ENCODE measurements around the gene SNN.

SNN gene

DNA sequence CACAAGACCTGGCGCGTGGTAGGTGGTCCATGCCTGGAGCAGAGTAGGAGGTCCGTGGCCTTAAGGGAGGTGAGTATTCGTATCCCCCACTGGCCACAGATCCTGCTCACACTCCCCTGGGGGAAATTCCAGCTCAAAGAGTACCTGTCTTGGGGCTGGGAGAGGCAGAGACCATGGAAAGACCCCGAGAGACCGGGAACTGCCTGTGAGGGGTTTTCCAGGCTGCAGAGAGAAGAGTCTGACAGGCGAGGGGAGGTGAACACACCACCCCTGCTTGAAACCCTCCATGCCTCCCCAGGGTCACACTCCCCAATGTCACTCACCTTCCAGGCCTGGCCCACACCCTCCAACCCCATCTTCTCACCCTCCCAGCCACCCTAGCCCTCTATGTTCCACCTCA lies 12.6 kb upstream of the SNN start:
- H3K4me1 ChIP-seq (ENCODE audit: control insufficient read depth, low read length): peaks cover 25% of the 10 kb centered on the region
- H3K4me3 ChIP-seq (ENCODE audit: low read length): no peak overlapping the region
- H3K36me3 ChIP-seq (ENCODE audit: control insufficient read depth, low read length): no peaks in the 10 kb centered on the region
- H3F3A ChIP-seq (ENCODE audit: control insufficient read depth, insufficient read depth): no peaks in the 10 kb centered on the region
- no peak overlapping the region for H3K27ac ChIP-seq (ENCODE audit: low read depth, low read length)
- H4K20me1 ChIP-seq (ENCODE audit: control insufficient read depth, insufficient read depth, low read depth, low read length): no peaks in the 10 kb centered on the region
- H3K27me3 ChIP-seq (ENCODE audit: control insufficient read depth, low read length): no peaks in the 10 kb centered on the region
- no peaks in the 10 kb centered on the region for H3K79me2 ChIP-seq (ENCODE audit: control insufficient read depth, low read length)
- TF ChIP-seq EZH2phosphoT487 (IDR thresholded peaks at IDR 0.05; ENCODE audit: borderline replicate concordance, low read length): no peak
- TF ChIP-seq CTCF (IDR thresholded peaks at IDR 0.05; ENCODE audit: low read depth, low read length, poor library complexity, severe bottlenecking): no peak
- no peaks in the 10 kb centered on the region for H3K9me2 ChIP-seq (replicated peaks; ENCODE audit: control insufficient read depth, low read length)
- no peak overlapping the region for H3K4me2 ChIP-seq (ENCODE audit: low read length)
- no peaks in the 10 kb centered on the region for H3K9me3 ChIP-seq (ENCODE audit: control insufficient read depth, insufficient read depth, low read length)

DNA sequence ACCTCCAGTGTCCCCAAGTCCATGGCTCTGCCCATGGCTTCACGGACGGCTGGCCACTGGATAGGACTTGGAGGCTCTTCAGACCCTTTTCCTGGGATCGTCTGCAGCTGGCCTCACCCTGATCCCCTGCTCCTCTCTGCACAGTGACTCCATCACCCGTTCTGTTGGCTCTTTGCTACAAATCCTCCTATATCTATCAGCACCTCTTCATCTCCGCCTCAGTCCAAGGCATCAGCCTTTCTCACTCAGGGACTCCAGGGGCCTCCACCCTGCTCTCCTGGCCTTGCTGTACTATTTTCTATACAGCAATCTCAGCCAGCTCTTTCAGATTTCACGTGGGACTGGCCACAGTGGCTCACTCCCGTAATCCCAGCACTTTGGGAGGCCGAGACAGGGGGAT lies 10.7 kb upstream of the SNN start:
- H3K4me3 ChIP-seq (ENCODE audit: low read length): no peak overlapping the region
- peaks cover 16% of the 10 kb centered on the region for H3K4me1 ChIP-seq (ENCODE audit: control insufficient read depth, low read length)
- TF ChIP-seq CTCF (IDR thresholded peaks at IDR 0.05; ENCODE audit: low read depth, low read length, poor library complexity, severe bottlenecking) (no peak), EZH2phosphoT487 (IDR thresholded peaks at IDR 0.05; ENCODE audit: borderline replicate concordance, low read length) (no peak)
- H3K4me2 ChIP-seq (ENCODE audit: low read length): no peak overlapping the region
- H3K27me3 ChIP-seq (ENCODE audit: control insufficient read depth, low read length): no peaks in the 10 kb centered on the region
- no peaks in the 10 kb centered on the region for H3F3A ChIP-seq (ENCODE audit: control insufficient read depth, insufficient read depth)
- no peak overlapping the region for H3K27ac ChIP-seq (ENCODE audit: low read depth, low read length)
- H3K79me2 ChIP-seq (ENCODE audit: control insufficient read depth, low read length): no peaks in the 10 kb centered on the region
- no peaks in the 10 kb centered on the region for H4K20me1 ChIP-seq (ENCODE audit: control insufficient read depth, insufficient read depth, low read depth, low read length)
- H3K36me3 ChIP-seq (ENCODE audit: control insufficient read depth, low read length): no peaks in the 10 kb centered on the region
- no peaks in the 10 kb centered on the region for H3K9me3 ChIP-seq (ENCODE audit: control insufficient read depth, insufficient read depth, low read length)
- no peaks in the 10 kb centered on the region for H3K9me2 ChIP-seq (replicated peaks; ENCODE audit: control insufficient read depth, low read length)

- Histone ChIP-seq H3K27ac (ENCODE audit: low read depth, low read length) (no peak overlapping the region), H3K4me2 (ENCODE audit: low read length) (no peak overlapping the region), H3K4me1 (ENCODE audit: control insufficient read depth, low read length) (peaks cover 27% of the 10 kb centered on the region), H3K4me3 (ENCODE audit: low read length) (no peak overlapping the region), H3K9me3 (ENCODE audit: control insufficient read depth, insufficient read depth, low read length) (no peaks in the 10 kb centered on the region), H4K20me1 (ENCODE audit: control insufficient read depth, insufficient read depth, low read depth, low read length) (no peaks in the 10 kb centered on the region), H3F3A (ENCODE audit: control insufficient read depth, insufficient read depth) (no peaks in the 10 kb centered on the region), H3K36me3 (ENCODE audit: control insufficient read depth, low read length) (no peaks in the 10 kb centered on the region), H3K27me3 (ENCODE audit: control insufficient read depth, low read length) (no peaks in the 10 kb centered on the region), H3K79me2 (ENCODE audit: control insufficient read depth, low read length) (no peaks in the 10 kb centered on the region), H3K9me2 (replicated peaks; ENCODE audit: control insufficient read depth, low read length) (no peaks in the 10 kb centered on the region)
- no peak for TF ChIP-seq CTCF (IDR thresholded peaks at IDR 0.05; ENCODE audit: low read depth, low read length, poor library complexity, severe bottlenecking)
- TF ChIP-seq EZH2phosphoT487 (IDR thresholded peaks at IDR 0.05; ENCODE audit: borderline replicate concordance, low read length): no peak
Observed at GRCh38 chr16:11658896-11659708, 9.2 kb upstream of the SNN start.

All from DOHH2 (cell line).